ENCODE results near the gene GNG7.
"Not testable (repeated sequence)": the region's sequence is repeated elsewhere in the genome, so short reads cannot be mapped to it uniquely, and the experiment has no call there.

GNG7 gene

DNA sequence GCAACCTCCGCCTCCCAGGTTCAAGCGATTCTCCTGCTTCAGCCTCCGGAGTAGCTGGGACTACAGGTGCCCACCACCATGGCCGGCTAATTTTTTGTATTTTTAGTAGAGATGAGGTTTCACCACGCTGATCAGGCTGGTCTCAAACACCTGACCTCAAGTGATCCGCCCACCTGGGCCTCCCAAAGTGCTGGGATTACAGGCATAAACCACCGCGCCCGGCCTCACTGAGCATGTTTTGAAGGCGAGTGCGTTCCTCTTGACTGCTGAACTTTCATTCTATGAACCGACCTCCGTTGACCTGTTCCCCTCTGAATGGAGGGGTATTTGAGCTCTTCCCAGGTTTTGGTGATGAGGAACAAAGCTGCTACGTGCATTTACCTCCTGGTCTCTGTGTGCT is 209.0 kb downstream of the GNG7 start:
- not testable (repeated sequence) for H3K9me3 Mint-ChIP-seq; DNase-seq; H3K4me3 Mint-ChIP-seq; ATAC-seq (replicated peaks); H3K27ac Mint-ChIP-seq; H3K36me3 Mint-ChIP-seq
- peaks cover 33 to 64% of the 10 kb centered on the region in 2 donors for H3K4me1 Mint-ChIP-seq
- H3K27me3 Mint-ChIP-seq = peaks cover 34 to 53% of the 10 kb centered on the region in 2 donors

DNA sequence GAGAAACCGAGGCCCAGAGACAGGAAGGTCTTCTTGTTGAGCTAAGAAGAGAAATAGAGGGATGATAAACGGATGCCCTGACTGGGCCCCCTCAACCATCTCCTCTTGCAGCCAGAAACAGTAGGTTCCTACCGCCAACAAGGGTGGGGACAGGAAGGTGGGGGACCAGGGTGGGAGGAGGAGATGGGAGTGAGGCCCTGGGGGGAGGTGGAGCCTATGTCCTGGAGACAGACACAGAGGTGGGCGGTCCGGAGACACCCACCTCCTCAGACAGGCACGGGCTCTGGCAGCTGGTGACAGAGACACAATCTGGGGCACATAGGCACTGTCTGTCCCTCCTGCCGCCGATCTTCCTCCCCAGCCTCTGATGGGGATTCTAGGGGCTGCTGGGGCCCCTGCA is 209.6 kb downstream of the GNG7 start:
- peaks cover 37 to 70% of the 10 kb centered on the region in 2 donors for H3K4me1 Mint-ChIP-seq
- no peak overlapping the region for H3K27ac Mint-ChIP-seq
- DNase-seq (no peak), ATAC-seq (replicated peaks) (no peak)
- no peak overlapping the region for H3K4me3 Mint-ChIP-seq
- H3K27me3 Mint-ChIP-seq = peaks cover 34 to 57% of the 10 kb centered on the region in 2 donors
- H3K36me3 Mint-ChIP-seq = no peaks in the 10 kb centered on the region
- H3K9me3 Mint-ChIP-seq = no peaks in the 10 kb centered on the region

- H3K4me1 Mint-ChIP-seq = peaks cover 44 to 79% of the 10 kb centered on the region in 2 donors
- peak; percentile 19 to 28 for ATAC-seq (replicated peaks)
- no peak overlapping the region for H3K4me3 Mint-ChIP-seq
- no peaks in the 10 kb centered on the region for H3K9me3 Mint-ChIP-seq
- H3K27ac Mint-ChIP-seq = no peak overlapping the region
- DNase-seq = no peak
- H3K27me3 Mint-ChIP-seq = peaks cover 34 to 60% of the 10 kb centered on the region in 2 donors
- no peaks in the 10 kb centered on the region for H3K36me3 Mint-ChIP-seq
Measured at GRCh38 chr19:2491130-2491801, 211.2 kb downstream of the GNG7 start.

DNA sequence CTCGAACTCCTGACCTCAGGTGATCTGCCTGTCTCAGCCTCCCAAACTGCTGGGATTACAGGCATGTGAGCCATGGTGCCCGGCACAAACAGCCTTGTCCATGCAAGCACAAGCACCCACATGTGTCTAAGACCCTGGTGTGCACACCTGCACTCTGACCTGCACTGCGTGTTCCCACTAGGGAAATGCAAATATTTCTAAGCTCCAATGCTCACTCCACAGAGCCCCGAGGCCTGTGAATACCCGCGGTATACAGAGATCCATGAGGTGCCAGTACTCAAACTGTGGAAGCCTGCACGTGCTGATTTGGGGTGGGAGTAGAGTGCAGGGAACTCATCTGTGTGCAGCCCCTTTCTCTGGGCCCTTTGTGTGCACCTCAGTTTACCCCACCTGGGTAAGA is 211.8 kb downstream of the GNG7 start:
- ATAC-seq (replicated peaks) (no peak), DNase-seq (no peak)
- Mint-ChIP-seq H3K36me3 (no peaks in the 10 kb centered on the region), H3K4me3 (peak overlapping the region; percentile 4 to 46), H3K4me1 (peaks cover 45 to 79% of the 10 kb centered on the region in 2 donors), H3K27ac (peak overlapping the region; percentile 14), H3K9me3 (no peaks in the 10 kb centered on the region), H3K27me3 (peaks cover 34 to 60% of the 10 kb centered on the region in 2 donors)

GRCh38 chr19:2488942-2489731 is 213.4 kb downstream of the GNG7 start:
- peaks cover 0 to under 1% of the 10 kb centered on the region in 2 donors for H3K9me3 Mint-ChIP-seq
- H3K27me3 Mint-ChIP-seq = peaks cover 30 to 55% of the 10 kb centered on the region in 2 donors
- no peak for DNase-seq
- ATAC-seq (replicated peaks) = peak; percentile 48 to 64
- H3K4me3 Mint-ChIP-seq = peak overlapping the region; percentile 76 to 81
- H3K36me3 Mint-ChIP-seq = no peaks in the 10 kb centered on the region
- H3K27ac Mint-ChIP-seq = no peak overlapping the region
- H3K4me1 Mint-ChIP-seq = peaks cover 43 to 79% of the 10 kb centered on the region in 2 donors

- H3K9me3 Mint-ChIP-seq = peaks cover 3 to 6% of the 10 kb centered on the region in 2 donors
- DNase-seq (no peak), ATAC-seq (replicated peaks) (peak; percentile 29 to 35)
- peaks cover 25 to 48% of the 10 kb centered on the region in 2 donors for H3K27me3 Mint-ChIP-seq
- peaks cover 0 to 6% of the 10 kb centered on the region in 2 donors for H3K36me3 Mint-ChIP-seq
- peaks cover 40 to 72% of the 10 kb centered on the region in 2 donors for H3K4me1 Mint-ChIP-seq
- no peak overlapping the region for H3K27ac Mint-ChIP-seq
- H3K4me3 Mint-ChIP-seq = peak overlapping the region; percentile 69 to 75
Measured at GRCh38 chr19:2488405-2488941, 214.0 kb downstream of the GNG7 start.

DNA sequence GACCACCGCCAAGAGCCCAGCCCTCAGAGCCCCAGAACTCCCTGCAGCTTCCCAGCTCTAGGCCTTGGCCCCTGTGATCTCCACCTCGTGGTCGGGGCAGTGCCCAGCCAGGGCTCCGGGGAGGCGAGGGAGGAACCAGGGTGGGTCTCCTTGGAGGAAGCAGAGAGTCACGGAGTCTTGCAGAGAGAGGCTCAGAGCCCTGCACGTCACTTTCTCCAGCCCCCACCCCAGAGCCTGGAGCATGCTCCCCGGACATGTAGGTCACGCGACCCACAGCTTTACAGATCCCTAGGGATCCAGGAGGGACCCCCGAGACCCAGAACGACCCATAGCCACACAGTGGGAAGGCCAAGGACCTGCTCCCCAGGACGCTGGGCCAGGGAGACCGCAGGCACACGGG is 214.7 kb downstream of the GNG7 start:
- H3K36me3 Mint-ChIP-seq = peaks cover 4 to 6% of the 10 kb centered on the region in 2 donors
- peak overlapping the region in 1 of 2 donors; percentile 55 for H3K4me3 Mint-ChIP-seq
- H3K9me3 Mint-ChIP-seq = peaks cover 7 to 9% of the 10 kb centered on the region in 2 donors
- DNase-seq = no peak
- ATAC-seq (replicated peaks) = peak in 1 of 2 donors; percentile 32
- peak overlapping the region; percentile 27 for H3K27ac Mint-ChIP-seq
- peaks cover 24 to 43% of the 10 kb centered on the region in 2 donors for H3K27me3 Mint-ChIP-seq
- H3K4me1 Mint-ChIP-seq = peaks cover 40 to 70% of the 10 kb centered on the region in 2 donors

DNA sequence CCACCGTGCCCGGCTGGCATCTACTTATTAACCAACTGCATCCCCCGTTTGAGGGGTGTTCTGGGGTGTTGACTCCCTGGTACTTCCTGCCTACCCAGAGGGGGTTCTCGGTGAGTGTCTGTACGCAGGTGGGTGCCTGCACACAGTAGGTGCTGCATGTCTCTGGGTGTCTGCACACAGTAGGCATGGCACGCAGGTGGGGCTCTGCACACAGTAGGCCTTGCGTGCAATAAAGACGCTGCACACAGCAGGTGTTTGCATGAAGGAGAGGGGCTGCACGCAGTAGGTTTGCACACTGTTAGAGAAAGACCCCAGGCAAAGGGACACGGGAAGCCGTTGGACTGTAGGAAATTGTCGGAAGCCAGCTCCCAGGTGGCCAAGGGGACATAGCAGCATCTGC is 215.4 kb downstream of the GNG7 start:
- Mint-ChIP-seq H3K9me3 (peaks cover 10 to 15% of the 10 kb centered on the region in 2 donors), H3K4me1 (peaks cover 35 to 62% of the 10 kb centered on the region in 2 donors), H3K27me3 (peaks cover 19 to 35% of the 10 kb centered on the region in 2 donors), H3K36me3 (peaks cover 4 to 10% of the 10 kb centered on the region in 2 donors), H3K27ac (peak overlapping the region; percentile 14), H3K4me3 (no peak overlapping the region)
- ATAC-seq (replicated peaks) (no peak), DNase-seq (no peak)

- Mint-ChIP-seq H3K36me3 (peaks cover 4 to 13% of the 10 kb centered on the region in 2 donors), H3K4me3 (no peak overlapping the region), H3K4me1 (peaks cover 27 to 45% of the 10 kb centered on the region in 2 donors), H3K9me3 (peaks cover 10 to 15% of the 10 kb centered on the region in 2 donors), H3K27me3 (peaks cover 6 to 18% of the 10 kb centered on the region in 2 donors), H3K27ac (no peak overlapping the region)
- ATAC-seq (replicated peaks) (no peak), DNase-seq (no peak)
Measured at GRCh38 chr19:2485428-2485827, 217.1 kb downstream of the GNG7 start.

DNA sequence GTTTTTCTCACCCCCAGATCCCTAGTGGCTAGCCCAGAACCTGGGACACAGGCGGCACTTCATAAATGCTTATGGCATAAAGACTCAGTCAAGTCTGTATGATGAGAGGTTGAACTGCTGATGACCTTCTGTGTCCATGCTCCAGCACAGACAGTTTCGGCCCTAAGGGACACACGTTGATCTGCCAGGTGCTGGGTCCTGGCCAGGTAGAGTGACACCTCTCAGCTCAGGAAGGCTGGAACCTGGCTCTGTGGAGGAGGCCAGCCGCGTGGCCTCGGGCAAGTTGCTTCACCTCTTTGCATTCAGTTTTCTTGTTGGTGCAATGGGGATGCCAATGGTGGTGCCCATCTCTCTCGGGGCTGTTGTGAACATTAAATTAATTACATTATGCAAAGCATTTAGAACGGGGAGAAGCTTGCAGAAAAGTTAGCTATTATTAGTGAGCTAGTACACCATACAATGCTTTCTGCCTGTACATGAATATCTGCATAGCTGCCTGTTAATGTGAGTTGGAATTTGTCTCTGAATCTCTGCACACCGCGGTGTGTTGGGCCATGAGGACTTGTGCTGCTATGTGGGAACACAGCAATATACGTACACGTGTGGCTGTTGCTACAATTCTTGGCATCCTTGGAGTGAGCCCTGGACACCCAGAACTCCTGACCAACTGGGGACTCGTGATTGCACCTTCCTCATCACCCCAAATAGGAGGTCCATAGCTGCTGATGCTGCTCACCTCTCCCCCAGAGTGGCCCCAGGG is 218.1 kb downstream of the GNG7 start:
- Mint-ChIP-seq H3K36me3 (peaks cover 4 to 13% of the 10 kb centered on the region in 2 donors), H3K27me3 (peaks cover 0 to 8% of the 10 kb centered on the region in 2 donors), H3K9me3 (peaks cover 10 to 15% of the 10 kb centered on the region in 2 donors), H3K4me3 (no peak overlapping the region), H3K4me1 (peaks cover 25 to 44% of the 10 kb centered on the region in 2 donors), H3K27ac (no peak overlapping the region)
- no peak for DNase-seq
- no peak for ATAC-seq (replicated peaks)

DNA sequence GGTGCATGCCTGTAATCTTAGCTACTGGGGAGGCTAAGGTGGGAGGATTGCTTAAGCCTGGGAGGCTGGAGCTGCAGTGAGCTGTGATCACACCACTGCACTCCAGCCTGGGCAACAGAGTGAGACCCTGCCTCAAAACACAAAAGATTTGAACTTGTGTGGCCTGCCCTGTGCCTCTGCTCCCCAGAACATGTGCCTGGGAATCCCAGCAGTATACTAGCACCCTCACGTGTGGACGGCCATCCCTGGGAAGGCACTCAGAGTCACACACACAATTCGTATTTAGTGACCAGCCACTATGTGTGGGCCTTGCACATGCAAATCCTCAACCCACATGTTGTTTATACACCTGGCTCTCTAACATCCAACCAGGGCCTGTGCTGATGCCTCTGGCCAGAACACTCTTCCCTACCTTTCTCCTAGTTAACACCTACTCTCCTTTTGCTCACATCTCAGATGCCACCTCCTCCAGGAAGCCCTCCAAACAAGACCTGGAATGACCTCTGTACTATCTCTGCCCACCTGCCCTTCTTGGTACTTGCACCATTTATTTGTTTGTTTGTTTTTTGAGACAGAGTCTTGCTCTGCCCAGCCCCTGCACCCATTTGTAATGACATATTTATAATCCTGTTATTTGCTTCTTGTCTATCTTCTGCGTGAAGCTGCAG is 218.9 kb downstream of the GNG7 start:
- Mint-ChIP-seq H3K4me3 (no peak overlapping the region), H3K4me1 (peaks cover 26 to 44% of the 10 kb centered on the region in 2 donors), H3K9me3 (peaks cover 10 to 15% of the 10 kb centered on the region in 2 donors), H3K27ac (no peak overlapping the region), H3K36me3 (peaks cover 6 to 15% of the 10 kb centered on the region in 2 donors), H3K27me3 (peaks cover 0 to 7% of the 10 kb centered on the region in 2 donors)
- no peak for DNase-seq
- no peak for ATAC-seq (replicated peaks)

DNA sequence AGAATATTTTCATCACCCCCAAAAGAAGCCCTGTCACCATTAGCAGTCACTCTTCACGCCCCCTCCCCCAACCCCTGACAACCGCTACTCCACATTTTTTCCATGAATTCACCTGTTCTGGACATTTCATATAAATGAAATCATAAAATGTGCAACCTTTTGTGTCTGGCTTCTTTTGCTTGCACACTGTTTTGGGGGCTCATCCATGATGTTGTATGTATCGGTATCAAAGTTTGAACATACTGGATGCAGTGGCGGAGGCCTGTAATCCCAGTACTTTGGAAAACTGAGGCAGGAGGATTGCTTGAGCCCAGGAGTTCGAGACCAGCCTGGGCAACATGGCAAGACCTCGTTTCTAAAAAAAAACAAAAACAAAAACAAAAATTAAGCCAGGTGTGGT is 219.4 kb downstream of the GNG7 start:
- ATAC-seq (replicated peaks) (no peak), DNase-seq (no peak)
- Mint-ChIP-seq H3K36me3 (peaks cover 12 to 20% of the 10 kb centered on the region in 2 donors), H3K27me3 (peaks cover 0 to 5% of the 10 kb centered on the region in 2 donors), H3K27ac (no peak overlapping the region), H3K4me3 (no peak overlapping the region), H3K4me1 (peaks cover 25 to 44% of the 10 kb centered on the region in 2 donors), H3K9me3 (peaks cover 10 to 15% of the 10 kb centered on the region in 2 donors)

- Mint-ChIP-seq H3K9me3 (peaks cover 10 to 15% of the 10 kb centered on the region in 2 donors), H3K36me3 (peaks cover 17 to 26% of the 10 kb centered on the region in 2 donors), H3K4me3 (no peak overlapping the region), H3K27ac (no peak overlapping the region), H3K4me1 (peaks cover 20 to 42% of the 10 kb centered on the region in 2 donors), H3K27me3 (no peaks in the 10 kb centered on the region)
- no peak for DNase-seq
- no peak for ATAC-seq (replicated peaks)
Measured at GRCh38 chr19:2482354-2483038, 220.0 kb downstream of the GNG7 start.

Data from stimulated activated naive B cell treated with anti-CD40 and anti-IgM and Interleukin-4, amounts not matched to agents 10 μg/mL and 1 μg/mL and 100 μg/mL, for 72 hours (primary cell).